H1 (cell line): ENCODE results near the gene TPST2. TPM values are rescaled to one million over a fixed set of nuclear protein-coding genes. Genes with fewer than 3 reads are reported as not detected.

ENCODE experiments used
- CTCF ChIA-PET: fragments of 300-600 bp; sonication (Branson Sonifier 250); formaldehyde crosslinking; loops from one replicate; lab custom pipeline; 2021; ENCODE audit not compliant: partially characterized antibody; lab: Charles Lee
- POLR2A ChIA-PET: fragments of 300-600 bp; sonication (Branson Sonifier 250); formaldehyde crosslinking; loops from one replicate; lab custom pipeline; 2021; ENCODE audit warnings: inconsistent platforms; ENCODE audit not compliant: partially characterized antibody; lab: Charles Lee
- DNase-seq, 2 experiments: peaks; one replicate each; pipeline versions ENCODE4 v3.0.0 to v3.0.0-alpha.2; 2010 to 2022; ENCODE audit warnings: low spot score in 2 of 2, low read depth in 1 of 2, mixed read lengths in 1 of 2
- FAIRE-seq: peaks from 2 replicates; lab custom pipeline; 2011; peaks lifted over from hg19 to GRCh38; lab: Jason Lieb, UNC
- H2AFZ ChIP-seq: 2 replicates; pipeline ENCODE4 v1.8.1; 2012; ENCODE audit warnings: low read length, inconsistent platforms
- H2AK5ac ChIP-seq: 2 replicates; pipeline ENCODE4 v1.6.1; 2013; ENCODE audit warnings: low read depth, low read length
- H2BK120ac ChIP-seq: replicated peaks from 2 replicates; pipeline ENCODE3; 2013; ENCODE audit warnings: low read depth, low read length, inconsistent platforms
- H2BK12ac ChIP-seq: 2 replicates; pipeline ENCODE4 v1.6.1; 2013; ENCODE audit warnings: low read depth, low read length
- H2BK15ac ChIP-seq: 2 replicates; pipeline ENCODE4 v1.6.1; 2013; ENCODE audit warnings: low read length
- H2BK20ac ChIP-seq: 2 replicates; pipeline ENCODE4 v1.6.1; 2013; ENCODE audit warnings: low read length
- H2BK5ac ChIP-seq: 2 replicates; pipeline ENCODE4 v1.6.1; 2013; ENCODE audit warnings: low read depth, low read length
- H3K14ac ChIP-seq: 2 replicates; pipeline ENCODE4 v1.6.1; 2013; ENCODE audit warnings: inconsistent platforms; ENCODE audit not compliant: insufficient read length
- H3K18ac ChIP-seq: 2 replicates; pipeline ENCODE4 v1.6.1; 2013; ENCODE audit warnings: low read length; ENCODE audit errors: extremely low read depth
- H3K23ac ChIP-seq: 2 replicates; pipeline ENCODE4 v1.6.1; 2013; ENCODE audit warnings: inconsistent platforms; ENCODE audit not compliant: insufficient read length
- H3K23me2 ChIP-seq: 2 replicates; pipeline ENCODE4 v1.6.1; 2013; ENCODE audit warnings: low read depth, low read length
- H3K27ac ChIP-seq: 2 replicates; pipeline ENCODE4 v1.6.1; 2011; ENCODE audit warnings: low read depth, low read length, inconsistent platforms
- H3K27me3 ChIP-seq, 4 experiments: replicated peaks in 1 of 4; 1 replicate in 1 of 4; 2 replicates in 3 of 4; pipeline versions ENCODE4 v1.6.1 to v1.8.1; 2011 to 2013; ENCODE audit warnings: low read length in 3 of 4, mild to moderate bottlenecking in 3 of 4, inconsistent platforms in 2 of 4, mixed read lengths in 2 of 4, moderate library complexity in 1 of 4; ENCODE audit not compliant: control insufficient read depth in 3 of 4, insufficient read depth in 3 of 4; ENCODE audit errors: extremely low read depth in 1 of 4
- H3K36me3 ChIP-seq, 4 experiments: 2 replicates each; pipeline versions ENCODE4 v1.6.1 to v1.8.1; 2011 to 2013; ENCODE audit warnings: mild to moderate bottlenecking in 4 of 4, low read length in 3 of 4, moderate library complexity in 2 of 4, control low read depth in 1 of 4, inconsistent platforms in 1 of 4; ENCODE audit not compliant: insufficient read depth in 4 of 4, control insufficient read depth in 2 of 4
- H3K4ac ChIP-seq: replicated peaks from 2 replicates; pipeline ENCODE3; 2013; ENCODE audit warnings: low read length, low read depth, mixed read lengths, inconsistent platforms; ENCODE audit not compliant: insufficient read length
- H3K4me1 ChIP-seq, 4 experiments: replicated peaks in 1 of 4; 1 replicate in 1 of 4; 2 replicates in 3 of 4; pipeline versions ENCODE4 v1.6.1 to v1.8.1; 2011 to 2013; ENCODE audit warnings: low read length in 3 of 4, inconsistent platforms in 2 of 4, mixed read lengths in 1 of 4; ENCODE audit not compliant: insufficient read depth in 4 of 4, control insufficient read depth in 3 of 4
- H3K4me2 ChIP-seq, 2 experiments: 2 replicates each; pipeline versions ENCODE4 v1.6.1 to v1.8.1; 2011 to 2013; ENCODE audit warnings: low read depth in 2 of 2, low read length in 2 of 2, control low read depth in 1 of 2, inconsistent platforms in 1 of 2, mild to moderate bottlenecking in 1 of 2; ENCODE audit not compliant: insufficient read depth in 1 of 2
- H3K4me3 ChIP-seq, 4 experiments: fragments of 200-600, 300-600 bp in 1 of 4; sonication (generic), shearing (Covaris generic), sonication (Bioruptor Twin) in 1 of 4; 2 replicates each; pipeline versions ENCODE4 v1.5.1 to v1.8.1; 2011 to 2016; ENCODE audit warnings: low read length in 4 of 4, low read depth in 3 of 4, control low read depth in 2 of 4, inconsistent platforms in 2 of 4, mild to moderate bottlenecking in 2 of 4, mixed read lengths in 1 of 4, moderate library complexity in 1 of 4; ENCODE audit not compliant: insufficient read depth in 2 of 4; ENCODE audit errors: extremely low read depth in 1 of 4
- H3K56ac ChIP-seq: replicated peaks from 2 replicates; pipeline ENCODE3; 2013; ENCODE audit warnings: low read depth, mild to moderate bottlenecking, mixed read lengths, low read length, inconsistent platforms; ENCODE audit not compliant: insufficient read length
- H3K79me1 ChIP-seq: 2 replicates; pipeline ENCODE4 v1.6.1; 2013; ENCODE audit warnings: low read depth, low read length, control low read depth
- H3K79me2 ChIP-seq, 2 experiments: 2 replicates each; pipeline versions ENCODE4 v1.6.1 to v1.8.1; 2012 to 2013; ENCODE audit warnings: low read length in 2 of 2, mild to moderate bottlenecking in 2 of 2, inconsistent platforms in 1 of 2; ENCODE audit not compliant: insufficient read depth in 2 of 2, control insufficient read depth in 1 of 2
- H3K9ac ChIP-seq, 4 experiments: replicated peaks in 1 of 4; 1 replicate in 1 of 4; 2 replicates in 3 of 4; pipeline versions ENCODE4 v1.6.1 to v1.8.1; 2011 to 2013; ENCODE audit warnings: low read depth in 3 of 4, low read length in 3 of 4, control low read depth in 2 of 4, mild to moderate bottlenecking in 2 of 4, moderate library complexity in 2 of 4, inconsistent platforms in 1 of 4; ENCODE audit errors: extremely low read depth in 1 of 4
- H3K9me3 ChIP-seq, 2 experiments: 2 replicates each; pipeline versions ENCODE4 v1.6.1 to v1.8.1; 2012 to 2013; ENCODE audit warnings: mild to moderate bottlenecking in 2 of 2, moderate library complexity in 2 of 2, control low read depth in 1 of 2, inconsistent platforms in 1 of 2, low read depth in 1 of 2, low read length in 1 of 2, mixed read lengths in 1 of 2; ENCODE audit not compliant: insufficient read depth in 2 of 2
- H4K20me1 ChIP-seq, 2 experiments: replicated peaks in 1 of 2; 2 replicates each; pipeline versions ENCODE3 to v1.8.1; 2011 to 2013; ENCODE audit warnings: inconsistent platforms in 2 of 2, low read length in 2 of 2, mild to moderate bottlenecking in 1 of 2; ENCODE audit not compliant: insufficient read depth in 2 of 2, control insufficient read depth in 1 of 2
- H4K5ac ChIP-seq: 2 replicates; pipeline ENCODE4 v1.6.1; 2013; ENCODE audit warnings: low read length, low read depth, mixed read lengths, inconsistent platforms; ENCODE audit not compliant: insufficient read length
- H4K8ac ChIP-seq: 2 replicates; pipeline ENCODE4 v1.8.0; 2013; ENCODE audit warnings: mild to moderate bottlenecking, moderate library complexity, low read length, inconsistent platforms; ENCODE audit not compliant: insufficient read depth; ENCODE audit errors: extremely low read depth
- H4K91ac ChIP-seq: replicated peaks from 2 replicates; pipeline ENCODE3; 2013; ENCODE audit warnings: low read length, mixed read lengths, inconsistent platforms; ENCODE audit not compliant: insufficient read length
- BACH1 ChIP-seq: IDR thresholded peaks from 2 replicates; pipeline ENCODE4 v1.6.1; 2012; ENCODE audit warnings: low read length, improper control_type of control experiment
- CHD2 ChIP-seq: IDR thresholded peaks from 2 replicates; pipeline ENCODE4 v1.6.1; 2012; ENCODE audit warnings: low read length, improper control_type of control experiment
- EGR1 ChIP-seq: IDR thresholded peaks from 2 replicates; pipeline ENCODE4 v1.6.1; 2011; ENCODE audit warnings: low read depth, low read length, borderline replicate concordance
- EZH2 ChIP-seq: fragments of 200-600 bp; sonication (generic); IDR thresholded peaks from 2 replicates; pipeline ENCODE4 v1.7.1; 2012; ENCODE audit warnings: low read depth, mild to moderate bottlenecking, moderate library complexity, low read length, inconsistent platforms; ENCODE audit not compliant: severe bottlenecking
- HDAC6 ChIP-seq: IDR thresholded peaks from one replicate; pipeline ENCODE4 v1.7.1; 2012; ENCODE audit warnings: low read depth, mild to moderate bottlenecking, inconsistent platforms, low read length, moderate library complexity
- KDM1A ChIP-seq: fragments of 200-600, 300-600 bp; sonication (generic); IDR thresholded peaks from 2 replicates; pipeline ENCODE4 v1.7.1; 2016; ENCODE audit warnings: mild to moderate bottlenecking, low read length, borderline replicate concordance
- PHF8 ChIP-seq: fragments of 200-600 bp; sonication (generic); conservative IDR thresholded peaks from 2 replicates; pipeline ENCODE4 v1.7.1; 2012; ENCODE audit warnings: low read depth, mild to moderate bottlenecking, inconsistent platforms, low read length, moderate library complexity
- RNF2 ChIP-seq: fragments of 200-900, 300-1000 bp; sonication (generic); IDR thresholded peaks from 2 replicates; pipeline ENCODE4 v1.7.1; 2016; ENCODE audit warnings: borderline replicate concordance, low read depth, mild to moderate bottlenecking, antibody characterized with exemption, low read length; ENCODE audit not compliant: poor library complexity, severe bottlenecking; ENCODE audit errors: missing control alignments
- RXRA ChIP-seq: IDR thresholded peaks from 2 replicates; pipeline ENCODE4 v1.6.1; 2011; ENCODE audit warnings: low read depth, mild to moderate bottlenecking, low read length, moderate library complexity; ENCODE audit not compliant: insufficient read depth
- SAP30 ChIP-seq: fragments of 300-600 bp; sonication (generic); IDR thresholded peaks from 2 replicates; pipeline ENCODE4 v1.7.1; 2012; ENCODE audit warnings: low read length, moderate library complexity, mild to moderate bottlenecking, inconsistent platforms; ENCODE audit not compliant: insufficient read depth, insufficient replicate concordance
- SIRT6 ChIP-seq: IDR thresholded peaks from one replicate; pipeline ENCODE4 v1.7.1; 2012; ENCODE audit warnings: low read length, inconsistent platforms
- SP1 ChIP-seq: IDR thresholded peaks from 2 replicates; pipeline ENCODE4 v1.6.1; 2011; ENCODE audit warnings: low read depth, low read length
- WGBS, 2 experiments: shearing (Covaris generic) in 1 of 2; methylation state at CpG; one replicate each; pipeline versions ENCODE4 v1.1.6 to v1.1.7; 2013 to 2015; ENCODE audit warnings: low lambda C conversion rate in 2 of 2, mixed read lengths in 2 of 2, inconsistent platforms in 1 of 2, low coverage in 1 of 2, missing lambda C conversion rate in 1 of 2; ENCODE audit not compliant: insufficient replicate concordance in 2 of 2, insufficient coverage in 1 of 2, insufficient read length in 1 of 2; ENCODE audit errors: extremely low coverage in 1 of 2, missing lambda C conversion rate in 1 of 2; 5-methylcytosine and 5-hydroxymethylcytosine counted together
- polyA plus RNA-seq, 7 experiments: library from polyadenylated mRNA; depleted of rRNA in 3 of 7; stranded (reverse) in 5 of 7; unstranded in 2 of 7; fragments of >200 nt in 5 of 7; fragments of 200-250 nt in 2 of 7; gene quantifications; 1 replicate in 5 of 7; 2 replicates in 1 of 7; 4 replicates in 1 of 7; pipeline versions ENCODE4 v1.2.1 to v1.2.3, GENCODE V29; 2011 to 2013; ENCODE audit warnings: missing spikeins in 2 of 7, mixed read lengths in 2 of 7
- total RNA-seq: library from RNA; stranded (reverse); fragmentation: NEBNext Ultra II Directional; extraction: Animal tissue kit (Norgen Biotek cat#: 25700); gene quantifications from 2 replicates; pipeline ENCODE4 v1.2.1, GENCODE V29; 2021

Gene TPST2
- total and polyA plus RNA-seq, 2 of the 8 experiments (the other 6 are each of a cell fraction or from before 2014, with no cell fraction given), result 58.8 to 143 TPM

GRCh38 chr22:26549902-26550497, 39.9 kb downstream of the TPST2 start:
- Histone ChIP-seq H3K9me3 (no peaks in the 10 kb centered on the region), H4K20me1 (peaks cover 0 to 3% of the 10 kb centered on the region in 2 experiments), H3K56ac (no peak overlapping the region), H2BK15ac (no peak overlapping the region), H4K5ac (no peak overlapping the region), H3K23ac (no peak overlapping the region), H3K14ac (no peak overlapping the region), H3K27me3 (no peaks in the 10 kb centered on the region), H2BK12ac (no peak overlapping the region), H2BK20ac (0 out of 2 replicates have a peak overlapping the region, but pooled peaks have one; percentile 66), H2BK5ac (peak overlapping the region; percentile 26), H3K4me3 (no peak overlapping the region), H3K4me1 (peaks cover 8 to 30% (median 17%) of the 10 kb centered on the region in 4 experiments; a peak in 6 of 7 replicates), H3K4me2 (no peak overlapping the region), H3K79me1 (peaks cover 14% of the 10 kb centered on the region), H3K79me2 (peaks cover 5 to 85% of the 10 kb centered on the region in 2 experiments; a peak in 3 of 4 replicates), H4K91ac (no peak overlapping the region), H3K23me2 (peaks cover 1% of the 10 kb centered on the region; the same call in 1 of the 2 replicates), H3K27ac (peak overlapping the region; percentile 13; the same call in 1 of the 2 replicates), H4K8ac (no peak overlapping the region), H2BK120ac (no peak overlapping the region), H3K18ac (peak overlapping the region; percentile 10; the same call in 1 of the 2 replicates), H2AFZ (no peak overlapping the region), H3K36me3 (peaks cover 0 to 6% (median 0%) of the 10 kb centered on the region in 4 experiments; a peak in 1 of 8 replicates), H2AK5ac (no peak overlapping the region; the same call in 1 of the 2 replicates), H3K4ac (no peak overlapping the region), H3K9ac (no peak overlapping the region)
- POLR2A ChIA-PET, result interaction anchor here (0.6 to 1.8 kb wide), 5 partner anchors 10 to 58 kb away, joined by 3 to 8 read pairs (median 3); no protein-coding TSS in a partner anchor
- DNase-seq (no peak), FAIRE-seq (no peak)
- 62% methylated on average over 1 of the region's 4 CpGs; no CpG with 5 or more reads in 1 of the 2 experiments for WGBS, 2 experiments
- CTCF ChIA-PET, result interaction anchor here (1.1 to 1.4 kb wide), 4 partner anchors 14 to 123 kb away, joined by 3 to 6 read pairs (median 3); no protein-coding TSS in a partner anchor
- TF ChIP-seq CHD2, result no peak
- no peak for TF ChIP-seq RNF2
- no peak for TF ChIP-seq PHF8
- no peak for TF ChIP-seq KDM1A
- no peak for TF ChIP-seq HDAC6
- no peak for TF ChIP-seq SP1
- no peak for TF ChIP-seq SIRT6
- no peak for TF ChIP-seq SAP30
- no peak for TF ChIP-seq EGR1
- no peak for TF ChIP-seq RXRA
- no peak for TF ChIP-seq BACH1
- no peak for TF ChIP-seq EZH2
